Measurements from ENCODE around the gene TMTC1. TPM values are rescaled to one million over a fixed set of nuclear protein-coding genes. Genes with fewer than 3 reads are reported as not detected.
A peak's percentile ranks its signal among the peaks of the same experiment; 100 is the strongest.

The TMTC1 gene
- total and polyA plus RNA-seq, 4 donors = 20.5 to 87.6 (median 34.5) TPM

DNA sequence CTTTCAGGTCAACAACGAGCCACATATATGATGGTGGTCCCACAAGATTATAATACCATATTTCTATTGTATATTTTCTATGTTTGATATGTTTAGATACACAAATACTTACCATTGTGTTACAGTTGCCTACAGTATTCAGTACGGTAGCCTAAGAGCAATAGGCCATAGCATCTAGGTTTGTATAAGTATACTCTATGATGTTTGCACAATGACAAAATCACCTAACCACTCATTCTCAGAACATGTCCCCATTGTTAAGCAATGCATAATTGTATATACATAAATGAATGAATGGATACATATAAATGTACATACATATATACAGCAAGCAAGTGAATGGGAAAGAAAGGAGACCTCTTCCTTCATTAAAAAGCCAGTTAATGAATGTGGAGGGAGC lies 23.8 kb downstream of the TMTC1 start:
- no peaks in the 10 kb centered on the region for H3K9me3 ChIP-seq (ENCODE audit: control insufficient read depth, insufficient read depth, low read length)
- H3K4me1 ChIP-seq (ENCODE audit: control insufficient read depth, insufficient read depth, low read length) = peaks cover 3% of the 10 kb centered on the region
- no peak for DNase-seq (ENCODE audit: low read depth in 4 of 6, low spot score in 6 of 6)
- no peaks in the 10 kb centered on the region for H3K27me3 ChIP-seq (ENCODE audit: control insufficient read depth, insufficient read depth, low read length)
- H3K27ac ChIP-seq (ENCODE audit: low read depth, low read length) = no peak overlapping the region
- no peak overlapping the region for H3K4me3 ChIP-seq (ENCODE audit: low read depth, low read length)
- no peaks in the 10 kb centered on the region for H3K36me3 ChIP-seq (ENCODE audit: control insufficient read depth, insufficient read depth, low read length)
- WGBS (ENCODE audit: insufficient coverage) = no CpG with 5 or more reads among the region's 2 CpGs

DNA sequence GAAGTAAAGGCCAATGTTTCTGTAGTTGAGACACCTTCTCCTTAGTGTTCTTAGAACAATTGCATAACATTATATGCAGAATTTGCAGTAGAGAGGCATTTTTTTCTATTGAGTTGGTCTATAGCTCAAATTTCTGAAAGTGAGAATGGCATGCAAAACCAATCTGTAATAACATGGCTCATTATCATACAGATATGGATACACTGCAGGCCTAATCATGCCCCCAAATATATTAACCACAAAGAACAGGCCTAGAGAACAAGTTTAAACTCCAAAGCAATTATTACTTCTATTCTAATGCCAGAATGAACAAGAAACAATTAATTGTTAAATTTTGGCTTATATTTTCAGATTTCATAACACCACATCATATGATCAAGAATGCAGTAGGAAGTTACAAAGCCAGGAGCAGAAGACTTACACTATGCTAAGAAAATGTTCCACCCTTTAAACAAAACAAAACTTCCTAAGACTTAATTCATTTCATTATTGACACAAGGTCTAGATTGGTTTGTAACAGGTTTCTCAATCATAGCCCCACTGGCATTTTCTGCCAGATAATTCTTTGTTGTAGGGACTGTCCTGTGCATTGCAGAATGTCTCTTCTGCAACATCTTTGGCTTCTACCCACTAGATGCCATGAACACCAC lies 26.9 kb downstream of the TMTC1 start:
- H3K36me3 ChIP-seq (ENCODE audit: control insufficient read depth, insufficient read depth, low read length) = no peaks in the 10 kb centered on the region
- H3K9me3 ChIP-seq (ENCODE audit: control insufficient read depth, insufficient read depth, low read length) = no peaks in the 10 kb centered on the region
- no peaks in the 10 kb centered on the region for H3K27me3 ChIP-seq (ENCODE audit: control insufficient read depth, insufficient read depth, low read length)
- H3K4me1 ChIP-seq (ENCODE audit: control insufficient read depth, insufficient read depth, low read length) = no peaks in the 10 kb centered on the region
- no peak for DNase-seq (ENCODE audit: low read depth in 4 of 6, low spot score in 6 of 6)
- H3K27ac ChIP-seq (ENCODE audit: low read depth, low read length) = no peak overlapping the region
- H3K4me3 ChIP-seq (ENCODE audit: low read depth, low read length) = no peak overlapping the region

GRCh38 chr12:29754235-29755189 lies 29.2 kb downstream of the TMTC1 start:
- no peak overlapping the region for H3K27ac ChIP-seq (ENCODE audit: low read depth, low read length)
- no peak for DNase-seq (ENCODE audit: low read depth in 4 of 6, low spot score in 6 of 6)
- H3K36me3 ChIP-seq (ENCODE audit: control insufficient read depth, insufficient read depth, low read length) = peaks cover 10% of the 10 kb centered on the region
- 64% methylated on average over 5 of the region's 8 CpGs for WGBS (ENCODE audit: insufficient coverage)
- H3K4me1 ChIP-seq (ENCODE audit: control insufficient read depth, insufficient read depth, low read length) = no peaks in the 10 kb centered on the region
- H3K4me3 ChIP-seq (ENCODE audit: low read depth, low read length) = no peak overlapping the region
- no peaks in the 10 kb centered on the region for H3K9me3 ChIP-seq (ENCODE audit: control insufficient read depth, insufficient read depth, low read length)
- H3K27me3 ChIP-seq (ENCODE audit: control insufficient read depth, insufficient read depth, low read length) = no peaks in the 10 kb centered on the region

DNA sequence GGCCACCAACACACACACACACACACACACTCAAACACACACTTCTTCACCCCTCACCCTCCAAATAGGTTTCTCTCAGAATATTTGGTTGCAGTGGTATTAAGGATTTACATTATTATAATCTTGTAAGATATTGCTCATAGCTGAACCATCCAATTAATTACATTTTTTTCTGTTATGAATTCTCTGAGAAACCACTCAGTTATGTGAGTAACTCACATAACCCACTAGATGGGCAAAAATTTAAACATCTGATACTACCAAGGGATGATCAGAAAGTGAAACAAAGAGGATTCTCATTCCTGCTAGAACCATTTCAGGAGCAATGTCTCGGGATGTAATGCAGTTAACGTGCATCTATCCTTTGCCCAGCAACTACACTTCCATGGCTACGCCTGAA lies 31.6 kb downstream of the TMTC1 start:
- Histone ChIP-seq H3K27me3 (ENCODE audit: control insufficient read depth, insufficient read depth, low read length) (no peaks in the 10 kb centered on the region), H3K4me3 (ENCODE audit: low read depth, low read length) (no peak overlapping the region), H3K9me3 (ENCODE audit: control insufficient read depth, insufficient read depth, low read length) (no peaks in the 10 kb centered on the region), H3K27ac (ENCODE audit: low read depth, low read length) (no peak overlapping the region), H3K4me1 (ENCODE audit: control insufficient read depth, insufficient read depth, low read length) (no peaks in the 10 kb centered on the region), H3K36me3 (ENCODE audit: control insufficient read depth, insufficient read depth, low read length) (peaks cover 10% of the 10 kb centered on the region)
- WGBS (ENCODE audit: insufficient coverage) = no CpG with 5 or more reads among the region's 3 CpGs
- no peak for DNase-seq (ENCODE audit: low read depth in 4 of 6, low spot score in 6 of 6)

GRCh38 chr12:29751676-29752075 lies 32.1 kb downstream of the TMTC1 start:
- H3K4me3 ChIP-seq (ENCODE audit: low read depth, low read length) = no peak overlapping the region
- H3K9me3 ChIP-seq (ENCODE audit: control insufficient read depth, insufficient read depth, low read length) = no peaks in the 10 kb centered on the region
- DNase-seq (ENCODE audit: low read depth in 4 of 6, low spot score in 6 of 6) = no peak
- H3K4me1 ChIP-seq (ENCODE audit: control insufficient read depth, insufficient read depth, low read length) = no peaks in the 10 kb centered on the region
- no peaks in the 10 kb centered on the region for H3K27me3 ChIP-seq (ENCODE audit: control insufficient read depth, insufficient read depth, low read length)
- 70% methylated on average over 5 of the region's 6 CpGs for WGBS (ENCODE audit: insufficient coverage)
- peaks cover 10% of the 10 kb centered on the region for H3K36me3 ChIP-seq (ENCODE audit: control insufficient read depth, insufficient read depth, low read length)
- no peak overlapping the region for H3K27ac ChIP-seq (ENCODE audit: low read depth, low read length)

DNA sequence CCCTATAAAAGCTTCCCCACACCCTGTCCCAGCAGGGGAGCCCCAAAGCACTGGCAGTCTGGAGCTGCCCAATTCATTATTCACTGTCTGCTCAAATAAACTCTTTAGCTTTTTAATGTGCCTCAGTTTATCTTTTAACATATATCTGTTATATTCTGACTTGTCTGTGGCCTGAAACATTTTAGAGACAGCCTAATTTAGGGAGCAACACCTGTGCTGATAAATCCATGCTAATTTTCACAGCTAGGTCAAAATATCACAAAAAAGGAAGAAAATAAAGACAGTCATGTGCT lies 32.9 kb downstream of the TMTC1 start:
- H3K4me3 ChIP-seq (ENCODE audit: low read depth, low read length) = no peak overlapping the region
- no peak for DNase-seq (ENCODE audit: low read depth in 4 of 6, low spot score in 6 of 6)
- peaks cover 10% of the 10 kb centered on the region for H3K36me3 ChIP-seq (ENCODE audit: control insufficient read depth, insufficient read depth, low read length)
- H3K27ac ChIP-seq (ENCODE audit: low read depth, low read length) = no peak overlapping the region
- no peaks in the 10 kb centered on the region for H3K4me1 ChIP-seq (ENCODE audit: control insufficient read depth, insufficient read depth, low read length)
- H3K27me3 ChIP-seq (ENCODE audit: control insufficient read depth, insufficient read depth, low read length) = no peaks in the 10 kb centered on the region
- no peaks in the 10 kb centered on the region for H3K9me3 ChIP-seq (ENCODE audit: control insufficient read depth, insufficient read depth, low read length)

- DNase-seq (ENCODE audit: low read depth in 4 of 6, low spot score in 6 of 6) = no peak
- H3K27ac ChIP-seq (ENCODE audit: low read depth, low read length) = no peak overlapping the region
- H3K36me3 ChIP-seq (ENCODE audit: control insufficient read depth, insufficient read depth, low read length) = peaks cover 10% of the 10 kb centered on the region
- WGBS (ENCODE audit: insufficient coverage) = 44% methylated on average over 1 of the region's 1 CpG
- no peak overlapping the region for H3K4me3 ChIP-seq (ENCODE audit: low read depth, low read length)
- no peaks in the 10 kb centered on the region for H3K9me3 ChIP-seq (ENCODE audit: control insufficient read depth, insufficient read depth, low read length)
- no peaks in the 10 kb centered on the region for H3K27me3 ChIP-seq (ENCODE audit: control insufficient read depth, insufficient read depth, low read length)
- H3K4me1 ChIP-seq (ENCODE audit: control insufficient read depth, insufficient read depth, low read length) = no peaks in the 10 kb centered on the region
These were observed 33.4 kb downstream of the TMTC1 start for GRCh38 chr12:29750131-29750927.

GRCh38 chr12:29744365-29744764 lies 39.4 kb downstream of the TMTC1 start:
- H3K4me3 ChIP-seq (ENCODE audit: low read depth, low read length) = no peak overlapping the region
- WGBS (ENCODE audit: insufficient coverage) = no CpG with 5 or more reads among the region's 1 CpG
- no peak overlapping the region for H3K27ac ChIP-seq (ENCODE audit: low read depth, low read length)
- H3K4me1 ChIP-seq (ENCODE audit: control insufficient read depth, insufficient read depth, low read length) = no peaks in the 10 kb centered on the region
- H3K27me3 ChIP-seq (ENCODE audit: control insufficient read depth, insufficient read depth, low read length) = no peaks in the 10 kb centered on the region
- DNase-seq (ENCODE audit: low read depth in 4 of 6, low spot score in 6 of 6) = no peak
- H3K36me3 ChIP-seq (ENCODE audit: control insufficient read depth, insufficient read depth, low read length) = no peaks in the 10 kb centered on the region
- H3K9me3 ChIP-seq (ENCODE audit: control insufficient read depth, insufficient read depth, low read length) = no peaks in the 10 kb centered on the region

- no peaks in the 10 kb centered on the region for H3K27me3 ChIP-seq (ENCODE audit: control insufficient read depth, insufficient read depth, low read length)
- peak in 2 of 6 donors; percentile 54 to 85 for DNase-seq (ENCODE audit: low read depth in 4 of 6, low spot score in 6 of 6)
- no peaks in the 10 kb centered on the region for H3K4me1 ChIP-seq (ENCODE audit: control insufficient read depth, insufficient read depth, low read length)
- H3K4me3 ChIP-seq (ENCODE audit: low read depth, low read length) = no peak overlapping the region
- 37% methylated on average over 2 of the region's 3 CpGs for WGBS (ENCODE audit: insufficient coverage)
- no peaks in the 10 kb centered on the region for H3K9me3 ChIP-seq (ENCODE audit: control insufficient read depth, insufficient read depth, low read length)
- H3K36me3 ChIP-seq (ENCODE audit: control insufficient read depth, insufficient read depth, low read length) = no peaks in the 10 kb centered on the region
- H3K27ac ChIP-seq (ENCODE audit: low read depth, low read length) = no peak overlapping the region
These were observed 39.9 kb downstream of the TMTC1 start for GRCh38 chr12:29743801-29744200.

Measured in spinal cord (tissue), 10 donors.